Prostate gland (tissue), 2 donors: ENCODE data around the gene SASH3.

Experiments
- POLR2A ChIP-seq: fragments of 450-650 bp; IDR thresholded peaks from one replicate; pipeline ENCODE4 v1.6.1; 2016; ENCODE audit warnings: antibody characterized with exemption, mild to moderate bottlenecking
- TF ChIP-seq, protein P1 (sequence below), 4 experiments: fragments of 200-600 bp in 2 of 4; fragments of 450-650 bp in 2 of 4; sonication (generic) in 2 of 4; IDR thresholded peaks; 1 replicate in 3 of 4; 2 replicates in 1 of 4; pipeline ENCODE4 v1.5.1; 2016 to 2019; ENCODE audit warnings: antibody characterized with exemption in 4 of 4, mild to moderate bottlenecking in 2 of 4, moderate library complexity in 2 of 4

DNA sequence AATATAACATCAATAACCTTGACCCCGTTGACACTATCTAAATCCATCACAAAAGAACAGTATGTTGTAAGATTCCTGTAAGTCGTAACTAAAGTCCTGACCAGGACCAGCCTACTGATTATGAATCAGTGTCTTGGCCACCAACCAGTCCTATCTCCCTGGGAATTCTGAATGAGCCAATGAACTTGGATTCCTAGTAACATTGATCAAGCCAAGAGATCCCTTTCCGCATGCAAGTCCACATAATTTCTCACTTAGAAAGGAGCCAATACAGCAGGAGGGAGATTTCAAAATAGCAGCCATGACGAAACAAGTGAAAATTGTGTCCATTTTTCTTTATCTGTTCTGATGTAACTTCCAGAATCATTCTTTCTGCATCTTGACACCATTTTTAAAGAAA, 31.4 kb upstream of the SASH3 start:
- TF ChIP-seq, protein P1, sequence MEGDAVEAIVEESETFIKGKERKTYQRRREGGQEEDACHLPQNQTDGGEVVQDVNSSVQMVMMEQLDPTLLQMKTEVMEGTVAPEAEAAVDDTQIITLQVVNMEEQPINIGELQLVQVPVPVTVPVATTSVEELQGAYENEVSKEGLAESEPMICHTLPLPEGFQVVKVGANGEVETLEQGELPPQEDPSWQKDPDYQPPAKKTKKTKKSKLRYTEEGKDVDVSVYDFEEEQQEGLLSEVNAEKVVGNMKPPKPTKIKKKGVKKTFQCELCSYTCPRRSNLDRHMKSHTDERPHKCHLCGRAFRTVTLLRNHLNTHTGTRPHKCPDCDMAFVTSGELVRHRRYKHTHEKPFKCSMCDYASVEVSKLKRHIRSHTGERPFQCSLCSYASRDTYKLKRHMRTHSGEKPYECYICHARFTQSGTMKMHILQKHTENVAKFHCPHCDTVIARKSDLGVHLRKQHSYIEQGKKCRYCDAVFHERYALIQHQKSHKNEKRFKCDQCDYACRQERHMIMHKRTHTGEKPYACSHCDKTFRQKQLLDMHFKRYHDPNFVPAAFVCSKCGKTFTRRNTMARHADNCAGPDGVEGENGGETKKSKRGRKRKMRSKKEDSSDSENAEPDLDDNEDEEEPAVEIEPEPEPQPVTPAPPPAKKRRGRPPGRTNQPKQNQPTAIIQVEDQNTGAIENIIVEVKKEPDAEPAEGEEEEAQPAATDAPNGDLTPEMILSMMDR (IDR thresholded peaks at IDR 0.05): no peak
- TF ChIP-seq POLR2A: no peak
